Left ventricle myocardium inferior (tissue), 1 donor: ENCODE measurements around the gene MKNK1. TPM values are rescaled to one million over a fixed set of nuclear protein-coding genes. Genes with fewer than 3 reads are reported as not detected.

ENCODE experiments used
- DNase-seq: peaks from one replicate; pipeline ENCODE4 v3.0.0-alpha.2; 2020
- H3K27ac ChIP-seq: fragments of 200-600 bp; replicated peaks from 2 replicates; pipeline ENCODE4 v1.8.0; 2021
- H3K27me3 ChIP-seq: fragments of 200-600 bp; 2 replicates; pipeline ENCODE4 v1.8.0; 2021; ENCODE audit warnings: low read depth
- H3K36me3 ChIP-seq: fragments of 200-600 bp; 2 replicates; pipeline ENCODE4 v1.8.0; 2021
- H3K4me1 ChIP-seq: fragments of 200-600 bp; 2 replicates; pipeline ENCODE4 v1.8.0; 2021
- H3K4me3 ChIP-seq: fragments of 200-600 bp; 2 replicates; pipeline ENCODE4 v1.8.0; 2021; ENCODE audit warnings: mild to moderate bottlenecking, moderate library complexity
- H3K9me3 ChIP-seq: fragments of 200-600 bp; replicated peaks from 2 replicates; pipeline ENCODE4 v1.8.0; 2021
- intact Hi-C: fragments of 100-400 bp; cut with micrococcal nuclease; formaldehyde crosslinking; loops from one replicate; pipeline ENCODE4 v1.11.0; 2022
- total RNA-seq: library from RNA; stranded (reverse); fragmentation: NEBNext Ultra II Directional; extraction: Animal tissue kit (Norgen Biotek cat#: 25700); gene quantifications from one replicate; pipeline ENCODE4 v1.2.1, GENCODE V29; 2021
- TF ChIP-seq, protein P1 (sequence below): fragments of 200-600 bp; IDR thresholded peaks from 2 replicates; pipeline ENCODE4 v1.8.0; 2021; ENCODE audit warnings: antibody characterized with exemption, mild to moderate bottlenecking, borderline replicate concordance
- donor health status: DM: no; HTN: yes; CAD: no; lungs with severe emphysema.

MKNK1 gene
- total RNA-seq, 1 donor from 2014 or later, result 43.5 TPM

DNA sequence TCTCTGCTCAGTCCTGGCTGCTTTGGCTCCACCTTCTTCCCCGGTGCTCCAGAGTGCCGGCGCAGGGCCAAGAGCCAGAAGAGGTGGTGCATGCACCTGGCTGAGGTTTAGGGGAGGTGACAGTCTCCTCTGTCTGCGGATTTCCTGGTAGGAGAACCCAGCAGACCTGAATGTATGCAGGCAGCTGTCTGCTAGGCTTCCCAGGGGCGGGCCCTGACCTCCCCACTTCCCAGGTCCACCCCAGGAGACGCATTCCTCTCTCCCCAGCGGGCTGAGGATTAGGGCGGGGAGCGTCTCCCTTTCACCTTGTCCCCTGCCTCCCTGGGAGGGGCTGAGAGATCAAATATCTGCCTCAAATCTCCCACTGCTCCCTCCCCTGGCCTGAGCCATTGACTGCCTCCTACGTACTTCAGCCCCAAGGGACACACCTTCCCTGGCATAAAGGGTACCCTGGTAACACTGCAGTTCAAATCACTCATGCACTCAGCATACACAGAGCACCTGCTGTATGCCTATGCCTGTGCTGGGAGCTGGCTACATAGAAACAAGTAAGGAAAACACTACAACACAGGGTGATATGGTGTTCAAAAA lies 87.0 kb downstream of the MKNK1 start:
- Histone ChIP-seq H3K4me1 (peaks cover under 1% of the 10 kb centered on the region), H3K4me3 (no peak overlapping the region), H3K9me3 (no peaks in the 10 kb centered on the region), H3K36me3 (no peaks in the 10 kb centered on the region), H3K27ac (no peak overlapping the region), H3K27me3 (peaks cover 97% of the 10 kb centered on the region)
- DNase-seq, result no peak
- TF ChIP-seq, protein P1, sequence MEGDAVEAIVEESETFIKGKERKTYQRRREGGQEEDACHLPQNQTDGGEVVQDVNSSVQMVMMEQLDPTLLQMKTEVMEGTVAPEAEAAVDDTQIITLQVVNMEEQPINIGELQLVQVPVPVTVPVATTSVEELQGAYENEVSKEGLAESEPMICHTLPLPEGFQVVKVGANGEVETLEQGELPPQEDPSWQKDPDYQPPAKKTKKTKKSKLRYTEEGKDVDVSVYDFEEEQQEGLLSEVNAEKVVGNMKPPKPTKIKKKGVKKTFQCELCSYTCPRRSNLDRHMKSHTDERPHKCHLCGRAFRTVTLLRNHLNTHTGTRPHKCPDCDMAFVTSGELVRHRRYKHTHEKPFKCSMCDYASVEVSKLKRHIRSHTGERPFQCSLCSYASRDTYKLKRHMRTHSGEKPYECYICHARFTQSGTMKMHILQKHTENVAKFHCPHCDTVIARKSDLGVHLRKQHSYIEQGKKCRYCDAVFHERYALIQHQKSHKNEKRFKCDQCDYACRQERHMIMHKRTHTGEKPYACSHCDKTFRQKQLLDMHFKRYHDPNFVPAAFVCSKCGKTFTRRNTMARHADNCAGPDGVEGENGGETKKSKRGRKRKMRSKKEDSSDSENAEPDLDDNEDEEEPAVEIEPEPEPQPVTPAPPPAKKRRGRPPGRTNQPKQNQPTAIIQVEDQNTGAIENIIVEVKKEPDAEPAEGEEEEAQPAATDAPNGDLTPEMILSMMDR, result no peak
- intact Hi-C loops, result no loop called here

DNA sequence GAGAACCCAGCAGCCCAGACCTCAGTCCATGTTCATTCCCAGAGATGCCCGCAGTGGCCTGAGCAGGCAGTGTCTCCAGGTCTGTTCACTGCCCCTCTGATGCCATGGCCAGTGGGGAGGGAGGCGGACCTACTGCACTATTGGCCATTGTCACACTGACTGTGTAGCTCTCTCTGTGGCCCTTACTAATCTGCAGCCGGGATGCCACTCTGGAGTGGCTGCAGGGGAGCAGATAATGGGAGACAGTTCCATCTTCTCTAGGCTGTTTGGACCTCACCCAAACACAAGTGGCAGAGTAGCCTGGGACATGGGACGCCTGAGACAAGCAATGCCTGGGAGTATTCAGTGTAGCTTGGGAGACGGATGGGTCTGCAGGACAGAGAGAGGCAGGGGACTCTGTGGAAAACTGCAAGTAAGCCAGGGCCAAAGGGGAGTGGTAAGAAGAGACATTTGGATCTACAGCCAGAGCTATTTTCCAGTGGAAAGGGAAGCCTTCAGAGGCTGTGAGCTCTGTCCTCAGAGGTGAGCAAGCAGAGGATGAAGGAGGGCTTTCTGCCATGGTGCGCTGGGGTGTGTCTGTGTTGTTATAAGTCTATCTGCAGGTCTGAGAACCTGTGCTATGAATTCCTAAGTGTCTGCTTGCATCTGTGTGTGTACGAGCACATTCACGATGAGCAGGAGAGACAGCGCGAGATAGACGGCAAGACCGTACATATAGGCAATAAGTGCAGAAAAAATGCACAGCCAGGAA lies 87.7 kb downstream of the MKNK1 start:
- Histone ChIP-seq H3K9me3 (no peaks in the 10 kb centered on the region), H3K27ac (no peak overlapping the region), H3K36me3 (no peaks in the 10 kb centered on the region), H3K27me3 (peaks cover 99% of the 10 kb centered on the region), H3K4me1 (no peaks in the 10 kb centered on the region), H3K4me3 (no peak overlapping the region)
- TF ChIP-seq, protein P1, result no peak
- intact Hi-C loops, result no loop called here
- no peak for DNase-seq

DNA sequence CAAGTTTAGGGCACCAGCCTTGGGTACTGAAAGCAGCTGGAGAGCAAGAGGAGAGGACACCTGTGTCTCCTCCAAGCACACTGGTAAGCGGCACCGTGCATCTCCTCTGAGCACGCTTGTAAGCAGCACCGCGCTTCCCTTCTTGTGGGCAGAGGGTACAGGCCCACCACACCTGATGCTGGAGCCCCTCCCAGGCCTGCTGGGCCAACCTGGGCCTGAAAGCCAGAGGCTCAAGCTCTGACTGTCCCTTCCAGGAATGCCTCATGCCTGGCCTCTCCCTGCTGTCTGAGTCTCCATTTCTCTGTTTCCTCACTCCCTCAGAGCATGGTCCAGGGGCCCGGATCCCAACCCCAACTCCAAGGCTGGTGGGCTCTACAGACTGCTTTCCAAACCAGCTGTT lies 88.5 kb downstream of the MKNK1 start:
- peaks cover 99% of the 10 kb centered on the region for H3K27me3 ChIP-seq
- intact Hi-C loops, result no loop called here

DNA sequence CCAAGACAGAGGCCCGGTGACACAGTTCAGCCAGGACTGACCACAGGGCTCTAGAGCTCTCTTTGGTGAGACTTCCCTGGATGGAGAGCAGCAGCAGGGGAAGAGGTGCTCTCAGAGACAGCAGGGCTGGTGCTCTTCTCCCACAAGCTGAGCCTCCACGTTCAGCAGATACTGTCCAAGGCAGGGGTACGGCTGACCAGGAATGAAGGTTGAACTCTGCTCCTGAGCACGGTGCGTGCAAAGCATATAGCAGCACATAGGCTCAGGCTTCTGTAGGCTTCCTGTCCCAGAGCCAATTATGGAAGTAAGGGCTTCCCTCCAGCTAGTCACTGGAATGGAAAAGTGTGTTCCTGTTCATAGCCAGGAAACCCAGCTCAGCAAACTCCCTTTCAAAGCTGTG lies 90.5 kb downstream of the MKNK1 start:
- no peak for DNase-seq
- no peak overlapping the region for H3K4me3 ChIP-seq
- H3K4me1 ChIP-seq, result no peaks in the 10 kb centered on the region
- TF ChIP-seq, protein P1, result no peak
- no peak overlapping the region for H3K27ac ChIP-seq
- no peaks in the 10 kb centered on the region for H3K9me3 ChIP-seq
- intact Hi-C loops, result no loop called here
- H3K27me3 ChIP-seq, result peaks cover 86% of the 10 kb centered on the region
- H3K36me3 ChIP-seq, result no peaks in the 10 kb centered on the region

More for the DNA sequence above, 88.5 kb downstream of the MKNK1 start:
- no peak overlapping the region for H3K4me3 ChIP-seq
- H3K36me3 ChIP-seq, result no peaks in the 10 kb centered on the region
- DNase-seq, result no peak
- H3K4me1 ChIP-seq, result no peaks in the 10 kb centered on the region
- H3K9me3 ChIP-seq, result no peaks in the 10 kb centered on the region
- TF ChIP-seq, protein P1, result no peak
- no peak overlapping the region for H3K27ac ChIP-seq

DNA sequence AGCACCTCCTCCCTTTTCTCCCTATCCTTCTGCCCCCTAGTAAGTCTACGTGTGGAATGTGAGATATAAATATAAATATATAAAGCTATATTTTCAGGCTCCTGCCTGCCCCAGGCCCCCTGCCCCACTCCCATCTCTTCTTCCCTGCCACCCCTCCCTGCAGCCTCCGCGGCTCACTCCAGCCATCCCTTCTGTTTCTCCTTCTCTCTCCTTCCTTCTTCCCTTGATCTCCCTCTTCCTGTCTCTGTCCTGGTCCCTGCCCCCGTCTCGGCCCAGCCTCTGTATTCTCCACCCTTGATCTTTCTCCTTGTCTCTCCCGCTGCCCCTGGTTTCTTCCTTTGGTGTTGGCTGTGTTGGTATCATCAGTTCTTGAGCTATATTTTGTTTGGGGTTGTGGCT lies 91.3 kb downstream of the MKNK1 start:
- Histone ChIP-seq H3K4me1 (no peaks in the 10 kb centered on the region), H3K27me3 (peaks cover 84% of the 10 kb centered on the region), H3K9me3 (no peaks in the 10 kb centered on the region), H3K36me3 (no peaks in the 10 kb centered on the region), H3K4me3 (no peak overlapping the region), H3K27ac (no peak overlapping the region)
- intact Hi-C loops, result no loop called here
- TF ChIP-seq, protein P1, result no peak
- no peak for DNase-seq
